CD4-positive, alpha-beta T cell treated with Interleukin-1 beta for 1 hour (primary cell): ENCODE measurements around the gene PLEKHH1.

Experiments used
- DNase-seq, 2 donors: peaks; one replicate each; pipeline ENCODE4 v3.0.0-alpha.2; 2020 to 2022

PLEKHH1 gene

DNA sequence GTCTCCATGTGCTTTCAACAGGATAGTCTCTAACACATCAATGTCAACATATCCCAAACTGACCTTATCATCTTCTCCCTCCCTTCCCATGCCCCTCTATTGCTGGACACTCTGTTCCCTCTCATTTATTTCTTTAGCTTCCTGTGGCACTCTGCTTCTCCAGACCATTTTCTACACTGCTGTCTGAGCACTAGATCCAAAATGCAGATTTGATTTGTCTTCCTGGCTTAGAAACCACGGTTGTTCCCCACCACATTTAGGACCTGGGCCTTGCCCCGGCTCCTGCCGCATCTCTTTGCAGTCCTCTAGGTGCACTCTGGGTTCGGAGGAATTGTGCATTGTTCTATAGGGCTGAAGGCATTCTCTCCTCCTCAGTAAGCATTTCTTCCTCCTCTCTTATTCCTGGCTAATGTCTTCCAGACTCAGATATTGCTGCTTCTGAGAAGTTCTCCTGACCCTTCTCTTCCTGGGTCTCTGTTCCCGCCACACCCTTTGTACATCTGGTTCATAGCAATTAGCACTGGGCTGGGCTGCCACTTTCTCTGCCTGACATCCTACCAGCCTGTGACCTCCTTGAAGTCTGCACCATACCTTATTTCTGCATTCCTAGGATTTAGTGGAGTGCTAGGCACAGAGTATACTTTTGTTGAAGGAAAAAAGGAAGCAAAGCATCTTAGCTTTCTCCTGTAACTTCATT is 100.5 kb downstream of the PLEKHH1 start:
- DNase-seq: no peak

DNA sequence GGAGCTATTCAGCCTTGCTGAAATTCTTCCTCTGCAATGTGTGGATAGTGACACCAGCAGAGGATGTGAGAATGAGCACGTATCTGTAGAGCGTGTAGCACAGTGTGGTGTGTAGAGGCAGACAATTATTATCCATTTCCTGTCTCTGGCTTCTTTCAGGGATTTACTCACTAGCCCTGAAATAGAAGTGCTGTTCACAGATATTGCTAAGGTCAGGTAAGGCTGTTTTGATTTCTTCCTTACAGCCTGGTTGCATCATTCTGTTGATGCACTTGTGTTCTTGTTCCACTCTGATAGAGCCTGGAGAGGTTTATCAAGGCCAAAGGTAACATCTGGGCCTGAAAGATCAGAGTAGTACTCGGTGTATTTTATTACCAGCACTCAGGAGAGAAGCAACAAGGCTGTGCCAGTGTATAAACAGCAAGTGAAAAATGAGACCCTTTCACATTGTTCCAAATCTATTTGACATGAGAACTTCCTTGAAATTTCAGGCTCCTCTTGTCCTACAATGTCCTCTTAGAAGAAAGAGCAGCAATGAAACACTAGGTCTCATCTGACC is 103.3 kb downstream of the PLEKHH1 start:
- no peak for DNase-seq

GRCh38 chr14:67638642-67639041 is 105.6 kb downstream of the PLEKHH1 start:
- no peak for DNase-seq
